Fibroblast of the aortic adventitia (primary cell): Measurements from ENCODE around the gene DLG5. TPM values are rescaled to one million over a fixed set of nuclear protein-coding genes. Genes with fewer than 3 reads are reported as not detected.

ENCODE experiments used
- DNase-seq: peaks from one replicate; pipeline ENCODE4 v3.0.0-alpha.2; 2010; ENCODE audit warnings: low read depth
- H3K4me3 ChIP-seq: 2 replicates; pipeline ENCODE4 v1.5.1; 2011; ENCODE audit warnings: low read depth, mild to moderate bottlenecking, control low read depth, low read length, moderate library complexity
- CTCF ChIP-seq: IDR thresholded peaks from 2 replicates; pipeline ENCODE4 v1.5.1; 2011; ENCODE audit warnings: mild to moderate bottlenecking, low read length, control low read depth, inconsistent platforms; ENCODE audit not compliant: insufficient read depth
- total RNA-seq: library from RNA; depleted of rRNA; stranded (reverse); fragments of >200 nt; gene quantifications from 2 replicates; pipeline ENCODE4 v1.2.3, GENCODE V29; 2012; ENCODE audit warnings: low replicate concordance

Gene DLG5
- total RNA-seq, 1 donor, result 42.7 TPM

GRCh38 chr10:77799352-77799751 is 127.2 kb downstream of the DLG5 start:
- no peak for DNase-seq

GRCh38 chr10:77798940-77799339 is 127.6 kb downstream of the DLG5 start:
- TF ChIP-seq CTCF, result no peak
- no peak for DNase-seq

More at GRCh38 chr10:77799352-77799751, 127.2 kb downstream of the DLG5 start:
- TF ChIP-seq CTCF, result no peak
- no peak overlapping the region for H3K4me3 ChIP-seq

GRCh38 chr10:77796311-77796915 is 130.1 kb downstream of the DLG5 start:
- DNase-seq, result no peak
- no peak for TF ChIP-seq CTCF

More at GRCh38 chr10:77798940-77799339, 127.6 kb downstream of the DLG5 start:
- H3K4me3 ChIP-seq, result no peak overlapping the region

GRCh38 chr10:77795426-77796055 is 131.0 kb downstream of the DLG5 start:
- DNase-seq, result no peak

More at GRCh38 chr10:77796311-77796915, 130.1 kb downstream of the DLG5 start:
- H3K4me3 ChIP-seq, result no peak overlapping the region

GRCh38 chr10:77794256-77795142 is 132.1 kb downstream of the DLG5 start:
- H3K4me3 ChIP-seq, result no peak overlapping the region
- TF ChIP-seq CTCF, result no peak
- DNase-seq, result no peak

More at GRCh38 chr10:77795426-77796055, 131.0 kb downstream of the DLG5 start:
- H3K4me3 ChIP-seq, result no peak overlapping the region
- no peak for TF ChIP-seq CTCF

GRCh38 chr10:77793831-77794230 is 132.7 kb downstream of the DLG5 start:
- no peak overlapping the region for H3K4me3 ChIP-seq
- no peak for DNase-seq
- TF ChIP-seq CTCF, result no peak
